HG03060 (cell line): ENCODE data around the gene HM13.
"Not testable (repeated sequence)": the region's sequence is repeated elsewhere in the genome, so short reads cannot be mapped to it uniquely, and the experiment has no call there.

ENCODE experiments used
- ATAC-seq: cut with Tn5 transposase; IDR thresholded peaks from one replicate; pipeline ENCODE4 v1.9.1; 2021; ENCODE audit warnings: low read depth, moderate number of reproducible peaks; ENCODE audit not compliant: unreplicated experiment

The HM13 gene

GRCh38 chr20:31497838-31498540 lies 16.3 kb upstream of the HM13 start:
- no peak for ATAC-seq

GRCh38 chr20:31500527-31500926 lies 13.7 kb upstream of the HM13 start:
- no peak for ATAC-seq

GRCh38 chr20:31502884-31503673 lies 11.2 kb upstream of the HM13 start:
- peak; percentile 87 for ATAC-seq

GRCh38 chr20:31505903-31506302 lies 8.3 kb upstream of the HM13 start:
- ATAC-seq, result no peak

GRCh38 chr20:31508517-31509244 lies 5.6 kb upstream of the HM13 start:
- ATAC-seq, result no peak

GRCh38 chr20:31515072-31515774 lies 981 bp downstream of the HM13 start:
- ATAC-seq, result no peak

- no peak for ATAC-seq
Observed at GRCh38 chr20:31515775-31516107, 1.5 kb downstream of the HM13 start.

- ATAC-seq, result no peak
Observed at GRCh38 chr20:31516166-31516565, 1.9 kb downstream of the HM13 start.

- ATAC-seq, result no peak
Observed at GRCh38 chr20:31516651-31517050, 2.4 kb downstream of the HM13 start.

- no peak for ATAC-seq
Observed at GRCh38 chr20:31517373-31517772, 3.1 kb downstream of the HM13 start.

GRCh38 chr20:31521267-31521666 lies 7.0 kb downstream of the HM13 start:
- ATAC-seq, result not testable (repeated sequence)

GRCh38 chr20:31522731-31523130 lies 8.5 kb downstream of the HM13 start:
- no peak for ATAC-seq

- no peak for ATAC-seq
Observed at GRCh38 chr20:31523361-31524283, 9.4 kb downstream of the HM13 start.

- ATAC-seq, result no peak
Observed at GRCh38 chr20:31527266-31527665, 13.0 kb downstream of the HM13 start.

GRCh38 chr20:31535298-31535697 lies 21.1 kb downstream of the HM13 start:
- no peak for ATAC-seq

GRCh38 chr20:31536575-31536974 lies 22.3 kb downstream of the HM13 start:
- no peak for ATAC-seq

- ATAC-seq, result no peak
Observed at GRCh38 chr20:31537116-31537871, 23.1 kb downstream of the HM13 start.

- no peak for ATAC-seq
Observed at GRCh38 chr20:31537890-31538289, 23.6 kb downstream of the HM13 start.

- ATAC-seq, result no peak
Observed at GRCh38 chr20:31538326-31538725, 24.1 kb downstream of the HM13 start.
